Measurements from ENCODE around the gene RHBDD2.

RHBDD2 gene

GRCh38 chr7:75920431-75921161 is 41.8 kb downstream of the RHBDD2 start:
- no peak for DNase-seq (ENCODE audit: low spot score)

- DNase-seq (ENCODE audit: low spot score) = no peak
These were observed 42.6 kb downstream of the RHBDD2 start for GRCh38 chr7:75921479-75921878.

GRCh38 chr7:75922966-75923603 is 44.3 kb downstream of the RHBDD2 start:
- DNase-seq (ENCODE audit: low spot score) = no peak

- no peak for DNase-seq (ENCODE audit: low spot score)
These were observed 45.4 kb downstream of the RHBDD2 start for GRCh38 chr7:75924256-75924655.

GRCh38 chr7:75924889-75925288 is 46.1 kb downstream of the RHBDD2 start:
- DNase-seq (ENCODE audit: low spot score) = no peak

GRCh38 chr7:75925717-75926435 is 47.0 kb downstream of the RHBDD2 start:
- no peak for DNase-seq (ENCODE audit: low spot score)

- no peak for DNase-seq (ENCODE audit: low spot score)
These were observed 49.7 kb downstream of the RHBDD2 start for GRCh38 chr7:75928568-75928914.

- DNase-seq (ENCODE audit: low spot score) = no peak
These were observed 52.8 kb downstream of the RHBDD2 start for GRCh38 chr7:75931680-75932079.

- DNase-seq (ENCODE audit: low spot score) = peak; percentile 17
These were observed 59.3 kb downstream of the RHBDD2 start for GRCh38 chr7:75937958-75938786.
